Smooth muscle cell (in vitro differentiated cells): ENCODE measurements around the gene L1CAM. TPM values are rescaled to one million over a fixed set of nuclear protein-coding genes. Genes with fewer than 3 reads are reported as not detected.

Experiments used
- DNase-seq: peaks from one replicate; lab custom pipeline; 2025; ENCODE audit not compliant: unreplicated experiment; lab: John Stamatoyannopoulos, UW
- H2AFZ ChIP-seq: fragments of 200-600 bp; sonication (generic); 2 replicates; pipeline ENCODE4 v1.6.0; 2016; ENCODE audit warnings: antibody characterized with exemption, low read depth, mild to moderate bottlenecking
- H3F3A ChIP-seq: fragments of 200-600 bp; sonication (generic); 2 replicates; pipeline ENCODE4 v1.6.0; 2017; ENCODE audit warnings: antibody characterized with exemption, low read depth
- H3K27ac ChIP-seq: fragments of 200-600 bp; sonication (generic); 2 replicates; pipeline ENCODE4 v1.5.1; 2016; ENCODE audit warnings: low read depth, mild to moderate bottlenecking
- H3K27me3 ChIP-seq: fragments of 200-600 bp; sonication (generic); 2 replicates; pipeline ENCODE4 v1.6.1; 2016; ENCODE audit warnings: low read depth, mild to moderate bottlenecking
- H3K36me3 ChIP-seq: fragments of 200-600 bp; sonication (generic); 2 replicates; pipeline ENCODE4 v1.5.1; 2016; ENCODE audit warnings: low read depth
- H3K4me1 ChIP-seq: fragments of 200-600 bp; sonication (generic); 2 replicates; pipeline ENCODE4 v1.5.1; 2016; ENCODE audit warnings: low read depth
- H3K4me2 ChIP-seq: fragments of 200-600 bp; sonication (generic); 2 replicates; pipeline ENCODE4 v1.6.0; 2016; ENCODE audit warnings: mild to moderate bottlenecking
- H3K4me3 ChIP-seq: fragments of 200-600 bp; sonication (generic); 2 replicates; pipeline ENCODE4 v1.5.1; 2016; ENCODE audit warnings: mild to moderate bottlenecking
- H3K79me2 ChIP-seq: fragments of 200-600 bp; sonication (generic); 2 replicates; pipeline ENCODE4 v1.6.0; 2016; ENCODE audit warnings: low read depth, mild to moderate bottlenecking
- H3K9ac ChIP-seq: fragments of 200-600 bp; sonication (generic); 2 replicates; pipeline ENCODE4 v1.6.0; 2016; ENCODE audit warnings: low read depth
- H3K9me3 ChIP-seq: fragments of 200-600 bp; sonication (generic); replicated peaks from 2 replicates; pipeline ENCODE4 v1.5.1; 2016; ENCODE audit warnings: low read depth
- H4K20me1 ChIP-seq: fragments of 200-600 bp; sonication (generic); 2 replicates; pipeline ENCODE4 v1.6.0; 2016; ENCODE audit warnings: low read depth
- WGBS: methylation state at CpG from one replicate; pipeline ENCODE4 v1.1.7; 2016; ENCODE audit warnings: low lambda C conversion rate; 5-methylcytosine and 5-hydroxymethylcytosine counted together
- polyA plus RNA-seq: library from polyadenylated mRNA; unstranded; fragments of >200 nt; fragmentation: Nextera tagmentation; extraction: Ambion mirVana; gene quantifications from 2 replicates; pipeline ENCODE4 v1.2.1, GENCODE V29; 2016
- total RNA-seq: library from RNA; depleted of rRNA; stranded (reverse); fragments of >200 nt; gene quantifications from 2 replicates; pipeline ENCODE4 v1.2.3, GENCODE V29; 2014
- TF ChIP-seq, protein P1 (sequence below): fragments of 200-600 bp; sonication (generic); IDR thresholded peaks from 2 replicates; pipeline ENCODE4 v1.5.1; 2017; ENCODE audit warnings: borderline replicate concordance, mild to moderate bottlenecking, antibody characterized with exemption; ENCODE audit not compliant: insufficient read depth, poor library complexity, severe bottlenecking

The L1CAM gene
- total and polyA plus RNA-seq, 2 experiments from 2014 or later = 27.2 to 68.7 TPM

DNA sequence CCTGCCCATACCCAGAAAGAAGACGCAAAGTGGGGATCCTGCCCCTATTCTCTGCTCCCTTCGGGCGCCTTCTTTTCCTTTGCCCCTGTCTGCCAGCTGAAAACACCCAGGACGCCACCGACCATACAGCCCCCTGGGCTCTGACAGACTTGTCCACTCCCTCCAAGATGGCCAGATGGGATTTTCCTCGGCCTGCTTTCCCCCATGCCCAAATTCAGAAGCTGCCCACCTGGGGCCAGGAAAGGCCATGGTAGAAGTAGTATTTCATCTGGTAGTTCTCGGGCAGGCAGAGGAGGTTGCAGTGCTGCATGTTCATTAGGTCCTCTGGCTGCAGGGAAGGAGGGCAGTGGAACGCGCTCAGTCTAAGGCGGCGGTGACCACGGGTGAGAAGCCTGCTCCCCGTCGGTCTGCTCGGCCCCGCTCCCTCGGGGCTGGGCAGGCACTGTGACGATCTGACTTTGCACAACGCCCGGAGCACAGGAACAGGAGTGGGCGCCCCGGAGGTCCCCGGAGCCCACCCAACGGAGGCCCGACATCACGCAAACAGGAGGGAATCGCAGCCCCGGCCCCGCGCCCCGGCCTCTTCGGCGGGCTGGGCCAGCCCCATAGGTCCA, 48.3 kb upstream of the L1CAM start:
- 47% methylated on average over 31 of the region's 33 CpGs for WGBS
- H3K9ac ChIP-seq = peak overlapping the region; percentile 74
- no peak for DNase-seq
- H4K20me1 ChIP-seq = peaks cover 5% of the 10 kb centered on the region
- TF ChIP-seq, protein P1, sequence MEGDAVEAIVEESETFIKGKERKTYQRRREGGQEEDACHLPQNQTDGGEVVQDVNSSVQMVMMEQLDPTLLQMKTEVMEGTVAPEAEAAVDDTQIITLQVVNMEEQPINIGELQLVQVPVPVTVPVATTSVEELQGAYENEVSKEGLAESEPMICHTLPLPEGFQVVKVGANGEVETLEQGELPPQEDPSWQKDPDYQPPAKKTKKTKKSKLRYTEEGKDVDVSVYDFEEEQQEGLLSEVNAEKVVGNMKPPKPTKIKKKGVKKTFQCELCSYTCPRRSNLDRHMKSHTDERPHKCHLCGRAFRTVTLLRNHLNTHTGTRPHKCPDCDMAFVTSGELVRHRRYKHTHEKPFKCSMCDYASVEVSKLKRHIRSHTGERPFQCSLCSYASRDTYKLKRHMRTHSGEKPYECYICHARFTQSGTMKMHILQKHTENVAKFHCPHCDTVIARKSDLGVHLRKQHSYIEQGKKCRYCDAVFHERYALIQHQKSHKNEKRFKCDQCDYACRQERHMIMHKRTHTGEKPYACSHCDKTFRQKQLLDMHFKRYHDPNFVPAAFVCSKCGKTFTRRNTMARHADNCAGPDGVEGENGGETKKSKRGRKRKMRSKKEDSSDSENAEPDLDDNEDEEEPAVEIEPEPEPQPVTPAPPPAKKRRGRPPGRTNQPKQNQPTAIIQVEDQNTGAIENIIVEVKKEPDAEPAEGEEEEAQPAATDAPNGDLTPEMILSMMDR = no peak
- H3K27me3 ChIP-seq = no peaks in the 10 kb centered on the region
- peak overlapping the region; percentile 87 for H3K4me2 ChIP-seq
- no peaks in the 10 kb centered on the region for H3K9me3 ChIP-seq
- H3K27ac ChIP-seq = peak overlapping the region; percentile 30
- H2AFZ ChIP-seq = no peak overlapping the region
- H3K4me3 ChIP-seq = peak overlapping the region; percentile 70
- peaks cover 9% of the 10 kb centered on the region for H3K79me2 ChIP-seq
- H3F3A ChIP-seq = no peaks in the 10 kb centered on the region
- no peaks in the 10 kb centered on the region for H3K36me3 ChIP-seq
- no peaks in the 10 kb centered on the region for H3K4me1 ChIP-seq

DNA sequence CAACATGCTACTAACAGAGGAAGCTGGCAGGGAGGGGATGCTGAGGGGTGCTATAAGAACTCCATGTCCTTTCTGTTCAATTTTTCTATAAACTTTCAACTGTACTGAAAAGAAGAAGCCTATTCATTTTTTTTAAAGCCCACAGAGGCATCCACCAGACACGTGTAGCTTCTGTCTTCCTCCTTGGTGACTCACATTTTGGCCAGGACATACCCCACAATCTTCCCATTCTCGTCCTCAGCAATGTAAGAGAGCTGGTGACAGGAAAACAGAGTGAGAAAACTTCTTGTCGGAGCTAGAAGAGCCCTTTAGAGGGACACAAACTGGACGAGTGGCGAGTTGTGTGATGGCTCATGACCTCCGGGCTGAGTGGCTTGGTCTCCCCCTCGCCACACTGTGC, 47.8 kb upstream of the L1CAM start:
- TF ChIP-seq, protein P1 = no peak
- no peaks in the 10 kb centered on the region for H3K36me3 ChIP-seq
- H3K4me2 ChIP-seq = peak overlapping the region; percentile 87
- H3K27ac ChIP-seq = peak overlapping the region; percentile 30
- H3K4me3 ChIP-seq = peak overlapping the region; percentile 70
- peaks cover 5% of the 10 kb centered on the region for H4K20me1 ChIP-seq
- WGBS = 44% methylated on average over 7 of the region's 7 CpGs
- no peaks in the 10 kb centered on the region for H3F3A ChIP-seq
- H3K27me3 ChIP-seq = no peaks in the 10 kb centered on the region
- H3K79me2 ChIP-seq = peaks cover 9% of the 10 kb centered on the region
- DNase-seq = no peak
- peak overlapping the region; percentile 74 for H3K9ac ChIP-seq
- no peak overlapping the region for H2AFZ ChIP-seq
- H3K9me3 ChIP-seq = no peaks in the 10 kb centered on the region
- H3K4me1 ChIP-seq = no peaks in the 10 kb centered on the region

DNA sequence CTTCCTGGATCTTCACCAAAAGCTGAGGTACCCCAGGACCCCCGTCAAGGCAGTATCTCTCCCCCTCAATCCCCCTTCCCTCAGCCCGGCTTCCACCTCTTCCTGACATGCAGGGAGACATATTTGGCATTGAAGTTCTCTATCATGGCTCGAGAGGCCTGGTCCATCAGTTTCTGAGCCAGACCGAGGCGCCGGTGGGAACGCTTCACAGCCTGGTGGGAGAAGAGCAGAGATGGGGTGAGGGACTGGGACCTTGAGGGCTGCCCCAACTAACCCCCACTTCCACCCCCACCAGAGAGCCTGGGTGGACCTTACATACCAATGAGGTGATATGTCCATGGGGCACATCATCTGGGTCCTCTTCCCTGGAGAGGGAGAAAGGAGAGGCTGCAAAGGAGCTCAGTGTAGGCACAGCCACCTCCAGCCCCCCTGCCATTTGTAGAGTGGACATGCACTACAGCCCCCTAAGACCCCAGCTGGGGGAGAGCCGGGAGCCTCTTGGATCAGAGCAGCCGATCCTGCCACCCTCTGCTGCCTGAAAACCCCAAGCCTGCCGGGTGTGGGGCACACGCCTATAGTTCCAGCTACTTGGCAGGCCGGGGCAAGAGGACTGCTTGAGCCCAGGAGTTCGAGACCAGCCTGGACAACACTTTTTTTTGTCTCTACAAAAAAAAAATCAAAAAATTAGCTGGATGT, 46.4 kb upstream of the L1CAM start:
- 88% methylated on average over 13 of the region's 13 CpGs for WGBS
- H3K79me2 ChIP-seq = peaks cover 9% of the 10 kb centered on the region
- TF ChIP-seq, protein P1 = no peak
- no peak for DNase-seq
- no peaks in the 10 kb centered on the region for H3K27me3 ChIP-seq
- H3K4me3 ChIP-seq = no peak overlapping the region
- no peaks in the 10 kb centered on the region for H3K4me1 ChIP-seq
- H3K36me3 ChIP-seq = no peaks in the 10 kb centered on the region
- H3F3A ChIP-seq = no peaks in the 10 kb centered on the region
- no peak overlapping the region for H3K4me2 ChIP-seq
- H3K9ac ChIP-seq = no peak overlapping the region
- H2AFZ ChIP-seq = no peak overlapping the region
- H4K20me1 ChIP-seq = peaks cover 5% of the 10 kb centered on the region
- H3K9me3 ChIP-seq = no peaks in the 10 kb centered on the region
- H3K27ac ChIP-seq = no peak overlapping the region
